HepG2 (cell line): ENCODE measurements around the gene PTPN18. TPM values are rescaled to one million over a fixed set of nuclear protein-coding genes. Genes with fewer than 3 reads are reported as not detected.

Experiments
- ARID2 ChIP-seq: sonication (generic); formaldehyde crosslinking; IDR thresholded peaks from 2 replicates; pipeline ENCODE4 v1.8.1; 2022; ENCODE audit warnings: mild to moderate bottlenecking, missing genetic modification reagents, borderline replicate concordance
- FOXJ3 ChIP-seq: sonication (generic); formaldehyde crosslinking; IDR thresholded peaks from 2 replicates; pipeline ENCODE4 v1.4.0; 2020; ENCODE audit warnings: missing genetic modification reagents, mild to moderate bottlenecking, borderline replicate concordance
- GTF2F1 ChIP-seq: fragments of 150-350 bp; IDR thresholded peaks from 2 replicates; pipeline ENCODE4 v1.6.1; 2014; ENCODE audit warnings: low read length
- ONECUT2 ChIP-seq: sonication (generic); formaldehyde crosslinking; IDR thresholded peaks from 2 replicates; pipeline ENCODE4 v1.4.0; 2020; ENCODE audit warnings: missing genetic modification reagents
- POGZ ChIP-seq: sonication (generic); formaldehyde crosslinking; IDR thresholded peaks from 2 replicates; pipeline ENCODE4 v1.4.0; 2020; ENCODE audit warnings: mild to moderate bottlenecking, missing genetic modification reagents
- TEAD3 ChIP-seq: optimal IDR thresholded peaks from 2 replicates; pipeline ENCODE3; 2016; ENCODE audit warnings: borderline replicate concordance
- ZNF10 ChIP-seq: sonication (generic); formaldehyde crosslinking; IDR thresholded peaks from 2 replicates; pipeline ENCODE4 v1.4.0; 2020; ENCODE audit warnings: mild to moderate bottlenecking, low read depth, missing genetic modification reagents, borderline replicate concordance
- ZNF121 ChIP-seq: sonication (generic); formaldehyde crosslinking; IDR thresholded peaks from 2 replicates; pipeline ENCODE4 v1.5.0; 2020; ENCODE audit warnings: mild to moderate bottlenecking, missing genetic modification reagents
- ZNF251 ChIP-seq: sonication (generic); formaldehyde crosslinking; IDR thresholded peaks from 2 replicates; pipeline ENCODE4 v1.9.0; 2021; ENCODE audit warnings: mild to moderate bottlenecking, missing genetic modification reagents
- ZNF570 ChIP-seq: sonication (generic); formaldehyde crosslinking; IDR thresholded peaks from 2 replicates; pipeline ENCODE4 v1.4.0; 2020; ENCODE audit warnings: mild to moderate bottlenecking, missing genetic modification reagents, borderline replicate concordance
- ZSCAN21 ChIP-seq: sonication (generic); formaldehyde crosslinking; IDR thresholded peaks from 2 replicates; pipeline ENCODE4 v1.8.0; 2022; ENCODE audit warnings: mild to moderate bottlenecking, missing genetic modification reagents, moderate library complexity, borderline replicate concordance
- ZZZ3 ChIP-seq: sonication (generic); formaldehyde crosslinking; IDR thresholded peaks from 2 replicates; pipeline ENCODE4 v1.4.0; 2020; ENCODE audit warnings: missing genetic modification reagents, mild to moderate bottlenecking, borderline replicate concordance
- polyA plus RNA-seq, 8 experiments: library from polyadenylated mRNA; depleted of rRNA in 3 of 8; stranded (reverse) in 7 of 8; unstranded in 1 of 8; fragments of >200 nt; fragmentation: Illumina TruSeq in 4 of 8; extraction: Trizol in 4 of 8; gene quantifications; 2 replicates each; pipeline versions ENCODE4 v1.2.1 to v1.2.3, GENCODE V29; 2011 to 2016; ENCODE audit warnings: low read depth in 4 of 8, missing spikeins in 1 of 8, mixed read lengths in 1 of 8; ENCODE audit not compliant: insufficient read depth in 1 of 8
- total RNA-seq, 5 experiments: library from RNA; depleted of rRNA; stranded (reverse); fragments of >200 nt; fragmentation: Illumina TruSeq; extraction: Trizol; gene quantifications; 2 replicates each; pipeline ENCODE4 v1.2.3, GENCODE V29; 2016; ENCODE audit warnings: low read depth in 1 of 5
- TF ChIP-seq, protein P1 (sequence below), 2 experiments: sonication (generic) in 1 of 2; formaldehyde crosslinking in 1 of 2; IDR thresholded peaks; 2 replicates each; pipeline versions ENCODE4 v1.4.0 to v1.6.1; 2016 to 2020; ENCODE audit warnings: borderline replicate concordance in 1 of 2, low read depth in 1 of 2, mild to moderate bottlenecking in 1 of 2, missing genetic modification reagents in 1 of 2
- TF ChIP-seq, protein P2 (sequence below): sonication (generic); formaldehyde crosslinking; conservative IDR thresholded peaks from 2 replicates; pipeline ENCODE4 v1.4.0; 2020; ENCODE audit warnings: missing genetic modification reagents
- TF ChIP-seq, protein P3 (sequence below): sonication (generic); formaldehyde crosslinking; IDR thresholded peaks from 2 replicates; pipeline ENCODE4 v1.5.1; 2020; ENCODE audit warnings: missing genetic modification reagents, mild to moderate bottlenecking, borderline replicate concordance
- TF ChIP-seq, protein P4 (sequence below): conservative IDR thresholded peaks from 2 replicates; pipeline ENCODE4 v1.6.1; 2018; ENCODE audit warnings: missing genetic modification reagents
- TF ChIP-seq, protein P5 (sequence below): sonication (generic); formaldehyde crosslinking; IDR thresholded peaks from 2 replicates; pipeline ENCODE4 v1.4.0; 2020; ENCODE audit warnings: low read depth, mild to moderate bottlenecking, missing genetic modification reagents

The PTPN18 gene
- total and polyA plus RNA-seq, 2 of the 13 experiments (the other 11 are each of a cell fraction or from before 2014, with no cell fraction given): 14.8 to 39.6 TPM

DNA sequence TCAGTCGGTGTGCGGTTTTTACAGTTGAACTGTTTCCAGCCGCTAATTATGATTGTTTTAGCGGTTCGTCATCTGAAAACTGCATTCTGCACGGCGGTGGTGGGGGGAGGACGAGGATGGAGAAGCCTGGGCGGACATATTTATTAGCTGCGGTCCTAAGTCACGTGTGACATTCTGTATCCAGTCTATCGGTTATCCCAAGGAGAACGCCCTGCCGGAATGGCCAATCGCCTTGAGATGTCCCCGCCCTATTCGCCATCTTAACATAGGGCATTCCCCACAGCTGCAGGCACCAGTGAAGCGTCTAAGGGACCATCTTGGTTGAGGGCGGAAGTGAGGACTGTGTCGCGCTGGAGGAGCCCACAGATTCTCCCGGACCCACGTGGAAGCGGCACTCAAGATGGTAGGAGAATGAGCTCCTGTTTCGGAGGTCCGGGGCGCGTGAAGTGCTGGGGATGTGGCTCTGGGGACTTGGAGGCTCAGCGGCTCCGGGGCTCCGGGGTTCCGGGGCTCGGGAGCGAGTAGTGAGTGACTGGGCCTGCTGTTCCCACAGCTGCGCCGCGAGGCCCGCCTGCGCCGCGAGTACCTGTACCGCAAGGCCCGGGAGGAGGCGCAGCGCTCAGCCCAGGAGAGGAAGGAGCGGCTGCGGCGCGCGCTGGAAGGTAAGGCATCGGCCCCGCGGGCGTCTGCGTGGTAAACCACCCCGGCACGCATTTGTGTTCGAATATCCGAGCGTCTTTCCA lies 13.2 kb upstream of the PTPN18 start, which contains the start of gene IMP4 (continued):
- TF ChIP-seq, protein P1, sequence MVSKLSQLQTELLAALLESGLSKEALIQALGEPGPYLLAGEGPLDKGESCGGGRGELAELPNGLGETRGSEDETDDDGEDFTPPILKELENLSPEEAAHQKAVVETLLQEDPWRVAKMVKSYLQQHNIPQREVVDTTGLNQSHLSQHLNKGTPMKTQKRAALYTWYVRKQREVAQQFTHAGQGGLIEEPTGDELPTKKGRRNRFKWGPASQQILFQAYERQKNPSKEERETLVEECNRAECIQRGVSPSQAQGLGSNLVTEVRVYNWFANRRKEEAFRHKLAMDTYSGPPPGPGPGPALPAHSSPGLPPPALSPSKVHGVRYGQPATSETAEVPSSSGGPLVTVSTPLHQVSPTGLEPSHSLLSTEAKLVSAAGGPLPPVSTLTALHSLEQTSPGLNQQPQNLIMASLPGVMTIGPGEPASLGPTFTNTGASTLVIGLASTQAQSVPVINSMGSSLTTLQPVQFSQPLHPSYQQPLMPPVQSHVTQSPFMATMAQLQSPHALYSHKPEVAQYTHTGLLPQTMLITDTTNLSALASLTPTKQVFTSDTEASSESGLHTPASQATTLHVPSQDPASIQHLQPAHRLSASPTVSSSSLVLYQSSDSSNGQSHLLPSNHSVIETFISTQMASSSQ (IDR thresholded peaks at IDR 0.05; ENCODE audit: low read depth): no peak
- TF ChIP-seq, protein P1 (CRISPR knock-in tag; IDR thresholded peaks at IDR 0.05; ENCODE audit: borderline replicate concordance): peak; percentile 61; the same call in 1 of the 2 replicates
- no peak for TF ChIP-seq ONECUT2 (CRISPR knock-in tag)
- TF ChIP-seq POGZ (CRISPR knock-in tag): peak; percentile 71
- no peak for TF ChIP-seq ZNF10 (CRISPR knock-in tag)
- no peak for TF ChIP-seq ARID2 (CRISPR knock-in tag)
- TF ChIP-seq, protein P2, sequence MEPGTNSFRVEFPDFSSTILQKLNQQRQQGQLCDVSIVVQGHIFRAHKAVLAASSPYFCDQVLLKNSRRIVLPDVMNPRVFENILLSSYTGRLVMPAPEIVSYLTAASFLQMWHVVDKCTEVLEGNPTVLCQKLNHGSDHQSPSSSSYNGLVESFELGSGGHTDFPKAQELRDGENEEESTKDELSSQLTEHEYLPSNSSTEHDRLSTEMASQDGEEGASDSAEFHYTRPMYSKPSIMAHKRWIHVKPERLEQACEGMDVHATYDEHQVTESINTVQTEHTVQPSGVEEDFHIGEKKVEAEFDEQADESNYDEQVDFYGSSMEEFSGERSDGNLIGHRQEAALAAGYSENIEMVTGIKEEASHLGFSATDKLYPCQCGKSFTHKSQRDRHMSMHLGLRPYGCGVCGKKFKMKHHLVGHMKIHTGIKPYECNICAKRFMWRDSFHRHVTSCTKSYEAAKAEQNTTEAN: no peak
- TF ChIP-seq, protein P3, sequence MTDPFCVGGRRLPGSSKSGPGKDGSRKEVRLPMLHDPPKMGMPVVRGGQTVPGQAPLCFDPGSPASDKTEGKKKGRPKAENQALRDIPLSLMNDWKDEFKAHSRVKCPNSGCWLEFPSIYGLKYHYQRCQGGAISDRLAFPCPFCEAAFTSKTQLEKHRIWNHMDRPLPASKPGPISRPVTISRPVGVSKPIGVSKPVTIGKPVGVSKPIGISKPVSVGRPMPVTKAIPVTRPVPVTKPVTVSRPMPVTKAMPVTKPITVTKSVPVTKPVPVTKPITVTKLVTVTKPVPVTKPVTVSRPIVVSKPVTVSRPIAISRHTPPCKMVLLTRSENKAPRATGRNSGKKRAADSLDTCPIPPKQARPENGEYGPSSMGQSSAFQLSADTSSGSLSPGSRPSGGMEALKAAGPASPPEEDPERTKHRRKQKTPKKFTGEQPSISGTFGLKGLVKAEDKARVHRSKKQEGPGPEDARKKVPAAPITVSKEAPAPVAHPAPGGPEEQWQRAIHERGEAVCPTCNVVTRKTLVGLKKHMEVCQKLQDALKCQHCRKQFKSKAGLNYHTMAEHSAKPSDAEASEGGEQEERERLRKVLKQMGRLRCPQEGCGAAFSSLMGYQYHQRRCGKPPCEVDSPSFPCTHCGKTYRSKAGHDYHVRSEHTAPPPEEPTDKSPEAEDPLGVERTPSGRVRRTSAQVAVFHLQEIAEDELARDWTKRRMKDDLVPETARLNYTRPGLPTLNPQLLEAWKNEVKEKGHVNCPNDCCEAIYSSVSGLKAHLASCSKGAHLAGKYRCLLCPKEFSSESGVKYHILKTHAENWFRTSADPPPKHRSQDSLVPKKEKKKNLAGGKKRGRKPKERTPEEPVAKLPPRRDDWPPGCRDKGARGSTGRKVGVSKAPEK: no peak; the same call in 1 of the 2 replicates
- TF ChIP-seq TEAD3 (CRISPR knock-in tag): peak; percentile 87
- peak; percentile 34; the same call in 1 of the 2 replicates for TF ChIP-seq FOXJ3
- no peak; the same call in 1 of the 2 replicates for TF ChIP-seq GTF2F1
- peak; percentile 62; the same call in 1 of the 2 replicates for TF ChIP-seq ZSCAN21 (CRISPR knock-in tag)
- TF ChIP-seq ZNF251: 0 out of 2 replicates have a peak, but pooled peaks have one; percentile 49
- peak; percentile 65; the same call in 1 of the 2 replicates for TF ChIP-seq ZZZ3 (CRISPR knock-in tag)
- no peak for TF ChIP-seq ZNF570 (CRISPR knock-in tag)
- TF ChIP-seq ZNF121: peak; percentile 22; the same call in 1 of the 2 replicates
- TF ChIP-seq, protein P4, sequence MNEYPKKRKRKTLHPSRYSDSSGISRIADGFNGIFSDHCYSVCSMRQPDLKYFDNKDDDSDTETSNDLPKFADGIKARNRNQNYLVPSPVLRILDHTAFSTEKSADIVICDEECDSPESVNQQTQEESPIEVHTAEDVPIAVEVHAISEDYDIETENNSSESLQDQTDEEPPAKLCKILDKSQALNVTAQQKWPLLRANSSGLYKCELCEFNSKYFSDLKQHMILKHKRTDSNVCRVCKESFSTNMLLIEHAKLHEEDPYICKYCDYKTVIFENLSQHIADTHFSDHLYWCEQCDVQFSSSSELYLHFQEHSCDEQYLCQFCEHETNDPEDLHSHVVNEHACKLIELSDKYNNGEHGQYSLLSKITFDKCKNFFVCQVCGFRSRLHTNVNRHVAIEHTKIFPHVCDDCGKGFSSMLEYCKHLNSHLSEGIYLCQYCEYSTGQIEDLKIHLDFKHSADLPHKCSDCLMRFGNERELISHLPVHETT (CRISPR knock-in tag): peak; percentile 28
- TF ChIP-seq, protein P5, sequence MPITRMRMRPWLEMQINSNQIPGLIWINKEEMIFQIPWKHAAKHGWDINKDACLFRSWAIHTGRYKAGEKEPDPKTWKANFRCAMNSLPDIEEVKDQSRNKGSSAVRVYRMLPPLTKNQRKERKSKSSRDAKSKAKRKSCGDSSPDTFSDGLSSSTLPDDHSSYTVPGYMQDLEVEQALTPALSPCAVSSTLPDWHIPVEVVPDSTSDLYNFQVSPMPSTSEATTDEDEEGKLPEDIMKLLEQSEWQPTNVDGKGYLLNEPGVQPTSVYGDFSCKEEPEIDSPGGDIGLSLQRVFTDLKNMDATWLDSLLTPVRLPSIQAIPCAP (CRISPR knock-in tag): 0 out of 2 replicates have a peak, but pooled peaks have one; percentile 67
